Upper lobe of left lung (tissue), 4 donors: ENCODE results near the gene ADAMTS2.

Experiments
- POLR2AphosphoS5 ChIP-seq, 2 donors: sonication (generic); formaldehyde crosslinking; IDR thresholded peaks; one replicate each; pipeline ENCODE4 v1.5.1; 2017; ENCODE audit warnings: antibody characterized with exemption in 2 of 2
- TF ChIP-seq, protein P1 (sequence below), 6 experiments: fragments of 450-650 bp in 4 of 6; fragments of 200-600 bp in 2 of 6; sonication (generic) in 2 of 6; IDR thresholded peaks; one replicate each; pipeline ENCODE4 v1.5.1; 2016 to 2019; ENCODE audit warnings: antibody characterized with exemption in 6 of 6

DNA sequence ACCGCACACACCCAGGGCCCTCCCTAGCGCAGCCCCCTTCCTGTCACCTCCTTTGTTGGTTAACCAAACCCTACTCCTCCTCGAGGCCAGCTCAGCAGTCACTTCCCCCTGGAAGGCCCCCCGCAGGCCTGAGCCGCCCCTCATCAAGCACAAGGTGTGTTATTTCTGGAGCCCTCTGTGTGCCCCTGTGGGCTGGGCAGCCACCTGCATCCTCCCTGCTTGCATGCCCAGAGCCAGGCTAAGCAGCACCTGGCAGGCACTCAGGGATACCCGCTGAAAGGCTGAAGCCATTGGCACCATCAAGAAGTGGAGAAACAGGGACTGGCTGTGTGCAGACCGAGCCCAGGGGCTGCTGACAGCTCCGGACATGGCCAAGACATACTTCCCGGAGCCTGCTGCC is 163.3 kb downstream of the ADAMTS2 start:
- TF ChIP-seq, protein P1, sequence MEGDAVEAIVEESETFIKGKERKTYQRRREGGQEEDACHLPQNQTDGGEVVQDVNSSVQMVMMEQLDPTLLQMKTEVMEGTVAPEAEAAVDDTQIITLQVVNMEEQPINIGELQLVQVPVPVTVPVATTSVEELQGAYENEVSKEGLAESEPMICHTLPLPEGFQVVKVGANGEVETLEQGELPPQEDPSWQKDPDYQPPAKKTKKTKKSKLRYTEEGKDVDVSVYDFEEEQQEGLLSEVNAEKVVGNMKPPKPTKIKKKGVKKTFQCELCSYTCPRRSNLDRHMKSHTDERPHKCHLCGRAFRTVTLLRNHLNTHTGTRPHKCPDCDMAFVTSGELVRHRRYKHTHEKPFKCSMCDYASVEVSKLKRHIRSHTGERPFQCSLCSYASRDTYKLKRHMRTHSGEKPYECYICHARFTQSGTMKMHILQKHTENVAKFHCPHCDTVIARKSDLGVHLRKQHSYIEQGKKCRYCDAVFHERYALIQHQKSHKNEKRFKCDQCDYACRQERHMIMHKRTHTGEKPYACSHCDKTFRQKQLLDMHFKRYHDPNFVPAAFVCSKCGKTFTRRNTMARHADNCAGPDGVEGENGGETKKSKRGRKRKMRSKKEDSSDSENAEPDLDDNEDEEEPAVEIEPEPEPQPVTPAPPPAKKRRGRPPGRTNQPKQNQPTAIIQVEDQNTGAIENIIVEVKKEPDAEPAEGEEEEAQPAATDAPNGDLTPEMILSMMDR (IDR thresholded peaks at IDR 0.05) = no peak
- TF ChIP-seq POLR2AphosphoS5 (IDR thresholded peaks at IDR 0.05) = no peak
